MM.1S (cell line): ENCODE measurements around the gene PI3.

ENCODE experiments used
- DNase-seq: peaks from one replicate; pipeline ENCODE4 v3.0.0-alpha.2; 2015
- H2AFZ ChIP-seq: fragments of 300-600 bp; sonication (generic); 2 replicates; pipeline ENCODE4 v1.6.0; 2016; ENCODE audit warnings: antibody characterized with exemption, low read length
- H3F3A ChIP-seq: fragments of 300-600 bp; sonication (generic); 2 replicates; pipeline ENCODE4 v1.6.1; 2016; ENCODE audit warnings: mild to moderate bottlenecking, antibody characterized with exemption, low read length, moderate library complexity, mixed read lengths; ENCODE audit not compliant: insufficient read depth
- H3K27ac ChIP-seq: fragments of 300-600 bp; sonication (generic); 2 replicates; pipeline ENCODE4 v1.5.1; 2016; ENCODE audit warnings: mild to moderate bottlenecking, low read length
- H3K27me3 ChIP-seq: fragments of 300-600 bp; sonication (generic); replicated peaks from 2 replicates; pipeline ENCODE4 v1.6.0; 2016; ENCODE audit warnings: low read length; ENCODE audit not compliant: insufficient read depth
- H3K36me3 ChIP-seq: fragments of 300-600 bp; sonication (generic); replicated peaks from 2 replicates; pipeline ENCODE4 v1.6.1; 2016; ENCODE audit warnings: mild to moderate bottlenecking, low read length, mixed read lengths; ENCODE audit not compliant: insufficient read depth
- H3K4me1 ChIP-seq: fragments of 300-600 bp; sonication (generic); 2 replicates; pipeline ENCODE4 v1.6.1; 2016; ENCODE audit warnings: low read length, mixed read lengths
- H3K4me2 ChIP-seq: fragments of 300-600 bp; sonication (generic); 2 replicates; pipeline ENCODE4 v1.6.0; 2016; ENCODE audit warnings: low read depth, low read length
- H3K4me3 ChIP-seq: fragments of 300-600 bp; sonication (generic); 2 replicates; pipeline ENCODE4 v1.5.1; 2016; ENCODE audit warnings: low read length, mixed read lengths
- H3K79me2 ChIP-seq: fragments of 300-600 bp; sonication (generic); 2 replicates; pipeline ENCODE4 v1.6.1; 2016; ENCODE audit warnings: mixed run types, low read length, mixed read lengths
- H3K9ac ChIP-seq: fragments of 300-600 bp; sonication (generic); 2 replicates; pipeline ENCODE4 v1.6.1; 2016; ENCODE audit warnings: low read length, mixed read lengths
- H3K9me2 ChIP-seq: fragments of 300-600 bp; sonication (generic); replicated peaks from 2 replicates; pipeline ENCODE4 v1.6.1; 2016; ENCODE audit warnings: mild to moderate bottlenecking, low read length, mixed read lengths; ENCODE audit not compliant: insufficient read depth
- H3K9me3 ChIP-seq: fragments of 300-600 bp; sonication (generic); replicated peaks from 2 replicates; pipeline ENCODE4 v1.6.1; 2016; ENCODE audit warnings: mild to moderate bottlenecking, low read length, mixed read lengths; ENCODE audit not compliant: insufficient read depth
- H4K20me1 ChIP-seq: fragments of 300-600 bp; sonication (generic); 2 replicates; pipeline ENCODE4 v1.6.1; 2016; ENCODE audit warnings: mild to moderate bottlenecking, low read length, moderate library complexity, mixed read lengths; ENCODE audit not compliant: insufficient read depth
- EZH2 ChIP-seq: fragments of 300-600 bp; sonication (generic); optimal IDR thresholded peaks from 2 replicates; pipeline ENCODE3; 2017; ENCODE audit warnings: low read depth, mild to moderate bottlenecking, antibody characterized with exemption, low read length, mixed read lengths
- EZH2phosphoT487 ChIP-seq: fragments of 300-600 bp; sonication (generic); IDR thresholded peaks from 2 replicates; pipeline ENCODE4 v1.6.1; 2018; ENCODE audit warnings: antibody characterized with exemption, low read length
- TF ChIP-seq, protein P1 (sequence below): fragments of 300-600 bp; sonication (generic); IDR thresholded peaks from 2 replicates; pipeline ENCODE4 v1.5.1; 2016; ENCODE audit warnings: antibody characterized with exemption, low read length, mixed read lengths

Gene PI3, protein sequence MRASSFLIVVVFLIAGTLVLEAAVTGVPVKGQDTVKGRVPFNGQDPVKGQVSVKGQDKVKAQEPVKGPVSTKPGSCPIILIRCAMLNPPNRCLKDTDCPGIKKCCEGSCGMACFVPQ

DNA sequence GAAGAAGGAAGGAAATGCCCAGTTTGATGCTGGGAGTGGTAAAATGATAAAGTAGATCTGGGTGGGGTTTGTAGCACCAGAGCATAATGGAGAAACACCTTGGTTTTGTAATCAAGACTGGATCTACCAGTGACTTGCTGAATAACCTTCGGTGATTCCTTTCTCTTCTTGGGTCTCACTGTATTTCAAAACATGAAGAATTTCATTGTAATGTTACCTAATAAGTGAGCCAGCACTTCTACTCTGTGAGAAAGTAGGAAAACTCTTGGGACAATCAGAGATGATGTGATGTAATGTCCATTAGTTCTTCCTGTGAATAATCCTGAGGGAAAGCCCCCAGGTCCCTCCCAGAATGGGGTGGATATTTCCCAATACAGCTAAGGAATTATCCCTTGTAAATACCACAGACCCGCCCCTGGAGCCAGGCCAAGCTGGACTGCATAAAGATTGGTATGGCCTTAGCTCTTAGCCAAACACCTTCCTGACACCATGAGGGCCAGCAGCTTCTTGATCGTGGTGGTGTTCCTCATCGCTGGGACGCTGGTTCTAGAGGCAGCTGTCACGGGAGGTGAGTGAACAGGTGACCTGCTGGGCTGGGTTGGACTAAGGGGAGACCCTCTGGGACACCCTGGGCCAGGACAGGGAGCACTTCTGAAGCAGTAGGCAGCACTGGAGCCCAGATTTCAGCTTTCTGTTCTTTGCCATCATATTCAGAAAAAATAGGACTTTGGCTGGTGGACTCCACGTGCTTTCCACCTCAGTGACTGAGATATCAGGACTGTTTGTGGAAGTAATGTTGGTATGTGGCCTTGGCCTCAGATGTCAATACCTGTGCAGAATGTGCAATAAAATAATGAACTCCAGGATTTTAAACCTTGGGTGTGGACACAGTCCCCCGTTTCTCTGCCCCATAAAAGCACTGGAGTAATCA lies at the start of gene PI3:
Gene PI3 (plus strand): TSS at position 469 of the 931 bp plus-strand sequence. CDS start 21 bp downstream, at position 490.
- Histone ChIP-seq H3K9me3 (no peaks in the 10 kb centered on the region), H3K27ac (no peak within 1 kb of the TSS), H3K27me3 (no peaks in the 10 kb centered on the region), H3K36me3 (no peaks in the 10 kb centered on the region), H3K4me1 (no peaks in the 10 kb centered on the region), H4K20me1 (no peaks in the 10 kb centered on the region), H3K4me2 (no peak within 1 kb of the TSS), H3F3A (no peaks in the 10 kb centered on the region), H2AFZ (no peak within 1 kb of the TSS), H3K4me3 (no peak within 1 kb of the TSS), H3K9ac (no peak within 1 kb of the TSS), H3K79me2 (no peaks in the 10 kb centered on the region), H3K9me2 (no peaks in the 10 kb centered on the region)
- no peak for DNase-seq
- TF ChIP-seq EZH2 (no peak), EZH2phosphoT487 (no peak)
- TF ChIP-seq, protein P1, sequence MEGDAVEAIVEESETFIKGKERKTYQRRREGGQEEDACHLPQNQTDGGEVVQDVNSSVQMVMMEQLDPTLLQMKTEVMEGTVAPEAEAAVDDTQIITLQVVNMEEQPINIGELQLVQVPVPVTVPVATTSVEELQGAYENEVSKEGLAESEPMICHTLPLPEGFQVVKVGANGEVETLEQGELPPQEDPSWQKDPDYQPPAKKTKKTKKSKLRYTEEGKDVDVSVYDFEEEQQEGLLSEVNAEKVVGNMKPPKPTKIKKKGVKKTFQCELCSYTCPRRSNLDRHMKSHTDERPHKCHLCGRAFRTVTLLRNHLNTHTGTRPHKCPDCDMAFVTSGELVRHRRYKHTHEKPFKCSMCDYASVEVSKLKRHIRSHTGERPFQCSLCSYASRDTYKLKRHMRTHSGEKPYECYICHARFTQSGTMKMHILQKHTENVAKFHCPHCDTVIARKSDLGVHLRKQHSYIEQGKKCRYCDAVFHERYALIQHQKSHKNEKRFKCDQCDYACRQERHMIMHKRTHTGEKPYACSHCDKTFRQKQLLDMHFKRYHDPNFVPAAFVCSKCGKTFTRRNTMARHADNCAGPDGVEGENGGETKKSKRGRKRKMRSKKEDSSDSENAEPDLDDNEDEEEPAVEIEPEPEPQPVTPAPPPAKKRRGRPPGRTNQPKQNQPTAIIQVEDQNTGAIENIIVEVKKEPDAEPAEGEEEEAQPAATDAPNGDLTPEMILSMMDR: no peak

DNA sequence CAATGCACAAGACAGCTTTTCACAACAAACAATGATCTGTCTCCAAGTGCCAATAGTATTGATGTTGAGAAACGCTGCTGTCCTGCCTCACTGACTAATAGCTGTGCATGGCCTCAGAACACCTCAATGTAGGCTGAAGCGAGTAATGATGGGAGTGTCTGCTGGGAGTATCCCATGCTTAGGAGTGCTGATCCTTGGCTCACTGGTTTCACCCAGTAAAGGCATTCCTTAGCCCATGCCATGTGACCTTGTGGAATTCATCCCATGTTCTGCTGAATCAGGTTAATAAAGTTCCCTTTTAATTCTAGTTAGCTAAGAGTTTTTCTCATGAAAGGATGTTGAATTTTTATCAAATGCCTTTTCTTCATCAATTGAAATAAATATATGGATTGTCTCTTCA lies 46.6 kb upstream of the PI3 start:
- Histone ChIP-seq H2AFZ (no peak overlapping the region), H3K79me2 (no peaks in the 10 kb centered on the region), H3K9me2 (no peaks in the 10 kb centered on the region), H3K4me3 (no peak overlapping the region), H4K20me1 (no peaks in the 10 kb centered on the region), H3K4me2 (no peak overlapping the region), H3K4me1 (no peaks in the 10 kb centered on the region), H3K9ac (no peak overlapping the region), H3K9me3 (no peaks in the 10 kb centered on the region), H3K36me3 (no peaks in the 10 kb centered on the region), H3K27ac (no peak overlapping the region), H3K27me3 (no peaks in the 10 kb centered on the region), H3F3A (no peaks in the 10 kb centered on the region)
- no peak for DNase-seq
- TF ChIP-seq EZH2: no peak
- TF ChIP-seq, protein P1: no peak
- no peak for TF ChIP-seq EZH2phosphoT487

DNA sequence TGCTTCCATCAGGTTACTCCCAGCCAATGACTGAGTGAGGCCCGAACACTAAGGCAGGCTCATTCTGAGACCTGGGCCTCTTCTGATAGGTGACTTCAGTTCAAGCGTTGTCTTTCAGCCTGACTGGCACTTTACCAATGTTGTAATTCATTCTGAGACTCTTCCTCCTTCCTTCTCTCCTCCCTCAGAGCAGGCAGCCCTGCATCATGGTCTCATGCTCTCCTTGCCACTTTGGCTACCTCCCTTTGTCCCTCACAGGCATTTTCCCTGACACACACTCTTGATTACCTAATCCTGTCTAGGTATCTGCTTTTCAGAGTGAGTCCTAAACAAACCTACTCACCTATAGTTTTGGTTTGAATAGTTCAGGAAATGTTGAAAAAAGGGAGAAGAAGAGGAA lies 37.8 kb upstream of the PI3 start:
- Histone ChIP-seq H3K27ac (no peak overlapping the region), H3F3A (no peaks in the 10 kb centered on the region), H3K36me3 (no peaks in the 10 kb centered on the region), H4K20me1 (no peaks in the 10 kb centered on the region), H3K4me3 (no peak overlapping the region), H3K4me2 (no peak overlapping the region), H3K4me1 (no peaks in the 10 kb centered on the region), H3K27me3 (no peaks in the 10 kb centered on the region), H3K9me2 (no peaks in the 10 kb centered on the region), H2AFZ (no peak overlapping the region), H3K9ac (no peak overlapping the region), H3K79me2 (no peaks in the 10 kb centered on the region), H3K9me3 (no peaks in the 10 kb centered on the region)
- no peak for DNase-seq
- TF ChIP-seq, protein P1: no peak
- no peak for TF ChIP-seq EZH2
- TF ChIP-seq EZH2phosphoT487: no peak
